Panc1 (cell line): ENCODE measurements around the gene CLIC4. TPM values are rescaled to one million over a fixed set of nuclear protein-coding genes. Genes with fewer than 3 reads are reported as not detected.

ENCODE experiments used
- ATAC-seq: fragments of 200-7000 bp; cut with Tn5 transposase; 2 replicates; pipeline ENCODE4 v1.9.1; 2020; ENCODE audit warnings: mild to moderate bottlenecking, moderate library complexity
- BruUV-seq: library from RNA; stranded (reverse); fragments of 400-500 nt; replicated peaks from 2 replicates; lab custom pipeline; 2021; lab: Mats Ljungman, UMichigan
- CTCF ChIA-PET: fragments of 300-600 bp; sonication (Branson Sonifier 250); formaldehyde crosslinking; loops from one replicate; lab custom pipeline; 2022; ENCODE audit warnings: antibody characterized with exemption; lab: Charles Lee
- POLR2A ChIA-PET: fragments of 300-600 bp; sonication (Branson Sonifier 250); formaldehyde crosslinking; loops from one replicate; lab custom pipeline; 2022; ENCODE audit warnings: antibody characterized with exemption; lab: Charles Lee
- DNase-seq: peaks from one replicate; pipeline ENCODE4 v3.0.0-alpha.2; 2010; ENCODE audit warnings: low read depth, low spot score
- H3K27ac ChIP-seq: 2 replicates; pipeline ENCODE4 v1.5.1; 2011; ENCODE audit warnings: mild to moderate bottlenecking, low read length, inconsistent platforms
- H3K27me3 ChIP-seq: fragments of 200-500 bp; sonication (Bioruptor generic); 2 replicates; pipeline ENCODE4 v1.6.0; 2014; ENCODE audit warnings: low read length, inconsistent platforms; ENCODE audit not compliant: control insufficient read depth, insufficient read depth
- H3K36me3 ChIP-seq: fragments of 200-500 bp; sonication (Bioruptor generic); 2 replicates; pipeline ENCODE4 v1.5.1; 2014; ENCODE audit warnings: inconsistent platforms, mild to moderate bottlenecking, low read length, moderate library complexity; ENCODE audit not compliant: control insufficient read depth, insufficient read depth
- H3K4me1 ChIP-seq: 2 replicates; pipeline ENCODE4 v1.5.1; 2011; ENCODE audit warnings: inconsistent platforms, mild to moderate bottlenecking, low read length, moderate library complexity; ENCODE audit not compliant: control insufficient read depth, insufficient read depth
- H3K4me3 ChIP-seq, 2 experiments: 2 replicates each; pipeline ENCODE4 v1.5.1; 2011 to 2012; ENCODE audit warnings: low read depth in 2 of 2, low read length in 2 of 2, mild to moderate bottlenecking in 2 of 2, inconsistent platforms in 1 of 2, moderate library complexity in 1 of 2
- H3K9me3 ChIP-seq: fragments of 200-500 bp; sonication (Bioruptor generic); 2 replicates; pipeline ENCODE4 v1.5.1; 2014; ENCODE audit warnings: low read depth, mild to moderate bottlenecking, inconsistent platforms, low read length, moderate library complexity; ENCODE audit not compliant: control insufficient read depth, insufficient read depth
- POLR2AphosphoS5 ChIP-seq: IDR thresholded peaks from 2 replicates; pipeline ENCODE4 v1.6.1; 2012; ENCODE audit warnings: mild to moderate bottlenecking, low read depth, low read length, moderate library complexity
- SIN3A ChIP-seq: IDR thresholded peaks from 2 replicates; pipeline ENCODE4 v1.6.1; 2012; ENCODE audit warnings: low read depth, mild to moderate bottlenecking, low read length, moderate library complexity, borderline replicate concordance; ENCODE audit not compliant: insufficient read depth
- TCF7L2 ChIP-seq: IDR thresholded peaks from 2 replicates; pipeline ENCODE4 v1.6.1; 2011; ENCODE audit warnings: mild to moderate bottlenecking, low read depth, low read length, inconsistent platforms
- in situ Hi-C: cut with HindIII; loops from 2 replicates; pipeline ENCODE4 v1.10.0; 2016; ENCODE audit warnings: low sequenced_read_pairs, low pct_unique_long_range_greater_than_20kb
- intact Hi-C: fragments of 100-400 bp; cut with micrococcal nuclease; formaldehyde crosslinking; loops from one replicate; pipeline ENCODE4 v1.10.0; 2022; ENCODE audit not compliant: unreplicated experiment
- total RNA-seq: library from RNA; stranded (reverse); gene quantifications from one replicate; pipeline ENCODE4 v1.2.1, GENCODE V29; 2021; ENCODE audit not compliant: unreplicated experiment
- TF ChIP-seq, protein P1 (sequence below), 2 experiments: IDR thresholded peaks; 2 replicates each; pipeline ENCODE4 v1.6.1; 2011 to 2012; ENCODE audit warnings: low read depth in 2 of 2, control low read depth in 1 of 2, low read length in 1 of 2, mild to moderate bottlenecking in 1 of 2, moderate library complexity in 1 of 2; ENCODE audit not compliant: insufficient read depth in 1 of 2
- TF ChIP-seq, protein P2 (sequence below): fragments of 450-650 bp; IDR thresholded peaks from 2 replicates; pipeline ENCODE4 v1.5.1; 2017; ENCODE audit warnings: mild to moderate bottlenecking

The CLIC4 gene
- total RNA-seq, 1 experiment from 2014 or later, result 123 TPM

DNA sequence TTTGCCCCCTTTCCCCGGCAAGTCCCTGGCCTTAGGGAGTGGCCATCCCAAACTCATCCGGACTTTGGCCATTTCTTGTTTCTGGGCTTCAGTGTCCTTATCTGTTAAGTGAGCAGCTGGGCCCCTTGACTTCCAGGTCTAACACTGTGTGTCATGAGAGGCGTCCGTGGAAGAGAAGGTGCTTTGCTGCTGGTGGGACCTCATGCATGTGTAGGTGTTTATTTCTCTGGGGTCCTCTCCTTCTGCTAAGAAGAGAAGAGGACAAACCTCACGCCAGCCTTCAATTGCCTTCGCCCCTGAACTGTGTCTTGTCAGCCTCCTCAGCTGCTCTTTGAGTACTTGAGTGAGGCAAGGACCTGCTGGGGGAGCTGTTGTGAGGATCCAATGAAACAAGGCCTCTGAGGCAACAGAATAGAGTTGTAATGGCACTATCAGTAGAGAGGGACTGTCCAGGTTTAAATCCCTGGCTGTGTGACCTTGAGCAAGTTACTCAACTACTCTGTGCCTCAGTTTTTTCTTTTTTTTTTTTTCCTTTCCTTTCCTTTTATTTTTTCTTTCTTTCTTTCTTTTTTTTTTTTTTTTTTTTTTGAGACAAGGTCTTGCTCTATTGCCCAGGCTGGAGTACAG is 112.4 kb downstream of the CLIC4 start:
- Histone ChIP-seq H3K4me1 (no peaks in the 10 kb centered on the region; the same call in 1 of the 2 replicates), H3K36me3 (no peaks in the 10 kb centered on the region), H3K27me3 (no peaks in the 10 kb centered on the region), H3K9me3 (no peaks in the 10 kb centered on the region), H3K27ac (no peak overlapping the region), H3K4me3 (no peak overlapping the region)
- in situ Hi-C loops (no loop called here), intact Hi-C loops (no loop called here)
- BruUV-seq, result no TSS peak
- TF ChIP-seq, protein P1, sequence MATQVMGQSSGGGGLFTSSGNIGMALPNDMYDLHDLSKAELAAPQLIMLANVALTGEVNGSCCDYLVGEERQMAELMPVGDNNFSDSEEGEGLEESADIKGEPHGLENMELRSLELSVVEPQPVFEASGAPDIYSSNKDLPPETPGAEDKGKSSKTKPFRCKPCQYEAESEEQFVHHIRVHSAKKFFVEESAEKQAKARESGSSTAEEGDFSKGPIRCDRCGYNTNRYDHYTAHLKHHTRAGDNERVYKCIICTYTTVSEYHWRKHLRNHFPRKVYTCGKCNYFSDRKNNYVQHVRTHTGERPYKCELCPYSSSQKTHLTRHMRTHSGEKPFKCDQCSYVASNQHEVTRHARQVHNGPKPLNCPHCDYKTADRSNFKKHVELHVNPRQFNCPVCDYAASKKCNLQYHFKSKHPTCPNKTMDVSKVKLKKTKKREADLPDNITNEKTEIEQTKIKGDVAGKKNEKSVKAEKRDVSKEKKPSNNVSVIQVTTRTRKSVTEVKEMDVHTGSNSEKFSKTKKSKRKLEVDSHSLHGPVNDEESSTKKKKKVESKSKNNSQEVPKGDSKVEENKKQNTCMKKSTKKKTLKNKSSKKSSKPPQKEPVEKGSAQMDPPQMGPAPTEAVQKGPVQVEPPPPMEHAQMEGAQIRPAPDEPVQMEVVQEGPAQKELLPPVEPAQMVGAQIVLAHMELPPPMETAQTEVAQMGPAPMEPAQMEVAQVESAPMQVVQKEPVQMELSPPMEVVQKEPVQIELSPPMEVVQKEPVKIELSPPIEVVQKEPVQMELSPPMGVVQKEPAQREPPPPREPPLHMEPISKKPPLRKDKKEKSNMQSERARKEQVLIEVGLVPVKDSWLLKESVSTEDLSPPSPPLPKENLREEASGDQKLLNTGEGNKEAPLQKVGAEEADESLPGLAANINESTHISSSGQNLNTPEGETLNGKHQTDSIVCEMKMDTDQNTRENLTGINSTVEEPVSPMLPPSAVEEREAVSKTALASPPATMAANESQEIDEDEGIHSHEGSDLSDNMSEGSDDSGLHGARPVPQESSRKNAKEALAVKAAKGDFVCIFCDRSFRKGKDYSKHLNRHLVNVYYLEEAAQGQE (IDR thresholded peaks at IDR 0.05; ENCODE audit: insufficient read depth in 1 of 2, low read depth in 2 of 2, low read length in 1 of 2), result no peak
- TF ChIP-seq SIN3A, result no peak
- TF ChIP-seq POLR2AphosphoS5, result no peak
- no peak for TF ChIP-seq TCF7L2
- TF ChIP-seq, protein P2, sequence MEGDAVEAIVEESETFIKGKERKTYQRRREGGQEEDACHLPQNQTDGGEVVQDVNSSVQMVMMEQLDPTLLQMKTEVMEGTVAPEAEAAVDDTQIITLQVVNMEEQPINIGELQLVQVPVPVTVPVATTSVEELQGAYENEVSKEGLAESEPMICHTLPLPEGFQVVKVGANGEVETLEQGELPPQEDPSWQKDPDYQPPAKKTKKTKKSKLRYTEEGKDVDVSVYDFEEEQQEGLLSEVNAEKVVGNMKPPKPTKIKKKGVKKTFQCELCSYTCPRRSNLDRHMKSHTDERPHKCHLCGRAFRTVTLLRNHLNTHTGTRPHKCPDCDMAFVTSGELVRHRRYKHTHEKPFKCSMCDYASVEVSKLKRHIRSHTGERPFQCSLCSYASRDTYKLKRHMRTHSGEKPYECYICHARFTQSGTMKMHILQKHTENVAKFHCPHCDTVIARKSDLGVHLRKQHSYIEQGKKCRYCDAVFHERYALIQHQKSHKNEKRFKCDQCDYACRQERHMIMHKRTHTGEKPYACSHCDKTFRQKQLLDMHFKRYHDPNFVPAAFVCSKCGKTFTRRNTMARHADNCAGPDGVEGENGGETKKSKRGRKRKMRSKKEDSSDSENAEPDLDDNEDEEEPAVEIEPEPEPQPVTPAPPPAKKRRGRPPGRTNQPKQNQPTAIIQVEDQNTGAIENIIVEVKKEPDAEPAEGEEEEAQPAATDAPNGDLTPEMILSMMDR, result no peak
- DNase-seq, result no peak
- ATAC-seq, result no peak; the same call in 1 of the 2 replicates
- CTCF ChIA-PET, result no interaction called here
- POLR2A ChIA-PET, result no interaction called here

DNA sequence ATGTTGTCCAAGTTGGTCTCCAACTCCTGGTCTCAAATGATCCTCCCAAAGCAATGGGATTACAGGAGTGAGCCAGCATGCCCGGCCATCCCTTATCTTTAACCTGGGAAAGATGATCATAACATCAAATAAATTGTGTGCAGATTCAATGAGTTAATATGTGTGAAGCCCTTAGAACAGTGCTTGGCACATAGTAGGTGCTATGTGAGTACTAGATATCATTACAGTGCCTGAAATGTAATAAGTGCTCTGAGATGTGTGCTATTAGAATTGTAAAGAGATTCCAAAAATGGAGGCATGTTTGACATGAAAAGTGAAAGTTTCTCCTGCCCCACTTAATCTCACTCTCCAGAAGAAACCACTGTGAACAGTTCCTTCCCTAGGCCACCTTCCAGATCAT is 113.0 kb downstream of the CLIC4 start:
- Histone ChIP-seq H3K4me1 (no peaks in the 10 kb centered on the region; the same call in 1 of the 2 replicates), H3K4me3 (no peak overlapping the region), H3K27me3 (no peaks in the 10 kb centered on the region), H3K9me3 (no peaks in the 10 kb centered on the region), H3K36me3 (no peaks in the 10 kb centered on the region), H3K27ac (no peak overlapping the region)
- ChIA-PET CTCF (no interaction called here), POLR2A (no interaction called here)
- in situ Hi-C loops, result no loop called here
- DNase-seq (no peak), ATAC-seq (no peak)
- no TSS peak for BruUV-seq
- TF ChIP-seq SIN3A (no peak), TCF7L2 (no peak), POLR2AphosphoS5 (no peak)
- TF ChIP-seq, protein P2, result no peak
- TF ChIP-seq, protein P1 (IDR thresholded peaks at IDR 0.05; ENCODE audit: insufficient read depth in 1 of 2, low read depth in 2 of 2, low read length in 1 of 2), result no peak
- intact Hi-C loops, result no loop called here
